Skin of body (tissue), 2 donors: ENCODE data around the gene C16orf96. TPM values are rescaled to one million over a fixed set of nuclear protein-coding genes. Genes with fewer than 3 reads are reported as not detected.

ENCODE experiments used
- DNase-seq: peaks from one replicate; lab custom pipeline; 2025; lab: John Stamatoyannopoulos, UW
- total RNA-seq: library from RNA; depleted of rRNA; stranded (reverse); fragments of >200 nt; gene quantifications from one replicate; pipeline ENCODE4 v1.2.3, GENCODE V29; 2014

Gene C16orf96
- total RNA-seq, 1 donor from 2014 or later: 0.30 TPM

DNA sequence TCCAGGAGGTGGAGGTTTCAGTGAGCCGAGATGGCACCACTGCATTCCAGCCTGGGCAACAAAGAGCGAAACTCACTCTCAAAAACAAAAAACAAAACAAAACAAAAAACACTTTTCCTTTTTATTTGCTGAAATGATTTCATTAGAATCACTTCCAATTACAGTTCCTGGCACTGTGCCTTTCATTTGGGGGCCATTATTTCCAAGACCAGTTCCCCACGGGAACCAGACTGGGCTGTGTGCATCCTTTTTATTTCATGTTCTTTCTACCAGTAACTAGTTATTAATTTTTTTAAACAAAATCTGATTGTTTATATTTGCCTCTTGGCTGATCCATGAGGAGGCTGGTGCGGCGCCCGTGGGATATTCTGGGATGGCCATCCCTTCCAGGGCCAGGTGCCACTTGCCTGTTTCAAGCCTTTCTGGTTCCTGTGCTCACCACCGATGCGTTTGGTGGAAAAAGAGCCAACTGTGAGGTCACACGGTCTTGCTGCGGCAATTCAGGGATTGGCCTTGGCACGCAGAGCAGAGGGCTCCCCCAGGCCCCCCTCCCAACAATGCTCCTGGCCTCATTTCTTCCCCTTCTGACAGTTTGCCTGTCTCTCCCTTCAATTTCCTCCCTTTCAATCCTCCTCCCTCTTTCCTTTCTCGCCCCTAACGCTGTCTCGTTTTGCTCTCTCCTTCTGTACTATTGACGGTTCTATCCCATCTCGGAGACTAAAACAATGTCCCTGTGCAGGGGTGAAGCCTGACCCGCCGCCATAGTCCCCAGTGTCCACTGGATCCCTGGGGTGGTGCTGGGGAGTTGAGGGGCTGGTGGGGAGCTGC is 45.1 kb downstream of the C16orf96 start:
- peak; percentile 40 for DNase-seq

DNA sequence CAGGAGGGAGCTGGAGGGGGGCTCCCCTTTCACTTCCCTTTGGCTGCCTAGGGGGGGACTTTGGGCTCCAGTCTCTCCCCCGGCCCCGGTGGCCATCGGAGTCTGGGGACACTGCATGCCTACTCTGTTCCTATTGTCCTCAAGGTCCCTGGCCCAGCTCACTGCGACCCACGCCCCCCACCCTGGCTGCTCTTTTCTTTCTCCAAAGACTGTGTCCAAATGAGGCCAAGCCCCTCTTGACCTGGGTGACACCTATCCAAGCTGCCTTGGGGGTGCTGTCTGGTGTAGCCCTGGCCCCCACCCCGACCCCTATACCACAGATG is 45.7 kb downstream of the C16orf96 start:
- DNase-seq: no peak

DNA sequence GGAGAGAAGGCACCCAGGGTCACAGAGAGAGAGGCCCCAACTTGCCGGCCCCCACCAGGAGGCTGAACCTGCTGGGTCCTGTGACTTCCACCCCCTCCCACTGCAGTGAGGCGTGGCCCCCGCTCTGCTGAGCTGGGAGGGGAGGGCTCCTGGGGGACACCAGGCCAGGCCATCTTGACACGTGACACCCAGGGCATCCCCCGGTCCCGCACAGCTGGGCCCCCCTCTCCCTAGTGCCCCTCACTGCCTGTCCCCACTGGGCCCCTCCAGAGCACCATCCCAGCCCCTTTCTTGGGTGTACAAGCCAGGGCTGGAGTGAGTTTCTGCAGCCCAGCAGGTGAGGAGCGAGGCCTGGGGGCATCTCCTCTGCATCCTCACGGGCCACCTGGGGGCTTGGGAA is 46.2 kb downstream of the C16orf96 start:
- no peak for DNase-seq

DNA sequence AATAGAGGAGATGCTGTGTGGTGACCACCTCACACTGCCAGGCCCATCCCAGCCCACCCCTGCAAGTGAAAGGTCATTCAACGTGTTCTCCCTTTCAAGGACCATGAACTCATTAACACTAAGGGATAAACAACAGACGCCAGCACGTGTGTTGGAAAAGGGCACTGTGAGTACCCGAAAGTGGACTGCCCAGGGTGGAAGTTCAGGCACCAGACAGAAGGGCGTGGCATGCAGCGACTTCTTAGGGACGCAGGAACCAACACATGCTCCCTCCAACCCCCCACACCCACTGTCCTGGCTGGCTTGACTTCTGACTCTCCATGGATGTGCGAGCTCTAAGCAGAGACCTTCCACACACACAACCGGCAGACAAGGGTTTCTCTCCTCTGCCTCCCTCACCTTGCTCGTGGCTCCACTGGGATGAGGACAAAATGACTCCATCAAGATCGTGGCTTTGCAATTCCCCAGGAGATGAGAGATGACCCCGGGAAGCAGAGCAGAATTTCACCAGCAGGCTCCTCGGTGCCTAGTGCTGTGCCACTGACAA is 47.6 kb downstream of the C16orf96 start:
- no peak for DNase-seq

DNA sequence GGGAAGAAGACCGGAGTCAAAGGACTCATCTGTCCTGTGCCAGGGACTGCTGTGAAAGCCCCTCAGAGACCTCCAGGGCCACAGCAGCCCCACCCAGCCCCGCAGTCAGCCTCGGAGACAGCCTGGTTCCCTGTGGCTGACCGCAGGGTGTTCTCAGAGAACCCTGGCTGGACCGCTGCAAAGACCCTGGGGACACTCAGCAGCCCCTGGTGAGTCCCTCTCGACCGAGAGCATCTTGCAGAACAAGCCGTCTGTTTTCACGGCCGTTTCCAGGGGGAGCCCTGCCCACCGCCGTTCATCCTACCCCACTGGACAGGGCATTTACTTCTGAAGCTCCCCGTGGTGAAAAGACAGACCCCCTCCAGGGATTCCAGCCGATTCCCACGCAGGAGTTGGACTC is 48.3 kb downstream of the C16orf96 start:
- DNase-seq: no peak

DNA sequence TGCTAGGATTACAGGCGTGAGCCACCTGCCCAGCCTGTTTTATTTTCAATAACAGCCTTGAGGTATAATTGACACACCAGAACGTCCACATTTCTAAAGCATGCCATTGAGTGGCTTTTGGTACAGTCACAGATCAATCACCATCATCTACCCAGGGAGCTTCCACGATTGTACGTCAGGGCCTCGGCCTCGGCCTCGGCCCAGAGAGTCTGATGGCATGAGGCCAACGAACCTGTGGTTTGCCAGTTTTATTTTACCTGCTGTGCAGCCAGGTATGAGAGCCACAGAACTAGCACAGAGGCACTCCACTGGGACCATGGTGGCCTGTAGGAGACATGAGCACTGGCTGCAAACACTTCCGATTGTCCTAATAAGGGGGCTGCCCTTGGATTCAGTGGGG is 50.2 kb downstream of the C16orf96 start:
- DNase-seq: no peak

DNA sequence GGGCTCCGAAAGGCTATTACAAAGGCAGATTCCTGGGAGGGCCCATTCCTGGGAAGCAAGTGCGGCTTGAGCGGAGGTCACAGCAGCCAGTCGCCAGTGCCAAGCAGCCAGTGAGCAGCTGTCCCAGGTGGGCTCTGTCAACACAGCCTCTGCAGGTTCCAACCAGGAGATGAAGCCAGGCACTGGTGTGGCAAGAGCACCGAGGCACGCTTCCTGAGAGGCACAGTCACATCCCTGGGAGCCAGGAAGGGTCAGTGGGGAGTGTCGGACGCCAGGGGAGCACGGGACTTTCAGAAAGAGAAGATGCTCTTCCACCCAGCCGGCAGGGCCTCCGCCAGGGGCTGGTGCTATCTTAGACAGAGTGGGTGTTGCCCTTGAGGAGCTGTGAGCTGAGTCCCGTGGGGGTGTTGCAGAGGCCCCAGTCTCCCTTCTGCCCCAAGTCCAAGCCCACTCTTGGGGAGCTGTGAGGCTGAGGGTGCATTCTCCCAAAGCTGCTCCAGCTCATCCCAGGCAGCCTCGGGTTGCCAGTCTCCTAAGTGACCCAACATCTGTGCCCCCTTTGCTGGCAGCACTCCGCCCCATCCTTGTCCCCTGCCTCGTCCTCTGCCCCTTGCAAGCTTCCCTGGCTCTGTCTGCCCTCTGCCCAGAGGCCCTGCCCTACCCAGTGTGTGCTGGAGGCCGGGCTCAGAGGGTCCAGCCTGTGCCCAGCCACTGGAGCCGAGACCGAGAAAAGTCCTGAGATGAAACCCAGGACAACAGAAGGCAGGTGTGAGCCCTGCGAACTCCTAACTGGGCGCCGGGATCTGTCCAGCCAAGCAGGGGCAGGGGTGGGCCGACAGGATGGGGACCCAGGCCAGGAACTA is 51.9 kb downstream of the C16orf96 start:
- no peak for DNase-seq

DNA sequence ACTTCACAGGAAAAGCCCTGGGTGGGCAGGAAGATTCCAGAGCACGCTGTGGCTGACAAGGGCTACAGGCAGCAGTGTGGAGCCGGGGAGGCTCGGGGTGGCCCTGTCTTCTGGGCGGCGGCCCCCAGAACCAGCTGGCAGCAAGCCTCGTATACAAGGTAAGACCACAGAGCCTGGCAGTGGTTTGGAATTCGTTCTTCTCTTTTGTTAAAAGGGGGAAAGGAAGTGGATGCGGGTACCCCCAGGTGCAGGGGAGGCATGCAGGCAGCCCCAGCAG is 52.5 kb downstream of the C16orf96 start:
- DNase-seq: no peak

DNA sequence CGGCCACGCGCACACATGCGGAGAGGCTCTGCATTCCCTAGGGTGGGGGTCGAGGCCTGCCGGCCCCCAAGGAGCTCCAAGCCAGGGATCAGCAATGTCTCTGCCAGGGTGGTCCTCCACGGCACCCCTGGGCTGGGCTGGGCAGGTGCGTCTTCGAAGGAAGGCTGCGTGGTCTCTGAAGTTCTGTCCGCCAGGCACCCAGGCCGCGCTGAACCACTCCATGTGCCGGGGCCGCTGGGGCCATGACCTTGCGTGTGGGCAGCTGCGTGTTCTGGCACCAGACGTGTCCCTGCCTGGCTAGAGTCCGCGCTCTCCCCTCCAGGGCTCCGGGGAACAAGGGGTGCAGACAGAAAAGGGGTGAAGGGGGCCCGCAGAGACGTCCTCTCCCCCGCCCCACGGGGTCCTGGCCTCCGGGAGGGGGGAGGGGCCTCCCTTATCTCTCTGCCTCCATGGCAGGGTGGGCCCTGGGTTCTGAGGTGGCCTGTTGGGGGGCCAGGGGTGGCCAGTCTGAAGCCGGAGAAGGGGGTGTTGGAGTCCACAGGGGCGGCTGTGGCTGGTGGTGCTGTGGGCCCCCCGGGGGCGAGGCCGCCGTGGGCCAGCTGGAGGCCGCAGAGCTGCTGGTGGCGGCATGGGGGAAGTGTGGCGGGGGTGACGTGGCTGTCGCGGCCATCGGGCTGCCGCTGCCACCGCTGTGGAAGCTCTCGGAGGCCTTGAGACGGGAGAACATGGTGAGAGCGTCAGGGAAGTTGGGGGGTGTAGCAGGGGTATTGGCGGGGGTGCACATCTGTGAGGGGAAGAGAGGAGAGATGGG is 53.3 kb downstream of the C16orf96 start:
- DNase-seq: no peak

DNA sequence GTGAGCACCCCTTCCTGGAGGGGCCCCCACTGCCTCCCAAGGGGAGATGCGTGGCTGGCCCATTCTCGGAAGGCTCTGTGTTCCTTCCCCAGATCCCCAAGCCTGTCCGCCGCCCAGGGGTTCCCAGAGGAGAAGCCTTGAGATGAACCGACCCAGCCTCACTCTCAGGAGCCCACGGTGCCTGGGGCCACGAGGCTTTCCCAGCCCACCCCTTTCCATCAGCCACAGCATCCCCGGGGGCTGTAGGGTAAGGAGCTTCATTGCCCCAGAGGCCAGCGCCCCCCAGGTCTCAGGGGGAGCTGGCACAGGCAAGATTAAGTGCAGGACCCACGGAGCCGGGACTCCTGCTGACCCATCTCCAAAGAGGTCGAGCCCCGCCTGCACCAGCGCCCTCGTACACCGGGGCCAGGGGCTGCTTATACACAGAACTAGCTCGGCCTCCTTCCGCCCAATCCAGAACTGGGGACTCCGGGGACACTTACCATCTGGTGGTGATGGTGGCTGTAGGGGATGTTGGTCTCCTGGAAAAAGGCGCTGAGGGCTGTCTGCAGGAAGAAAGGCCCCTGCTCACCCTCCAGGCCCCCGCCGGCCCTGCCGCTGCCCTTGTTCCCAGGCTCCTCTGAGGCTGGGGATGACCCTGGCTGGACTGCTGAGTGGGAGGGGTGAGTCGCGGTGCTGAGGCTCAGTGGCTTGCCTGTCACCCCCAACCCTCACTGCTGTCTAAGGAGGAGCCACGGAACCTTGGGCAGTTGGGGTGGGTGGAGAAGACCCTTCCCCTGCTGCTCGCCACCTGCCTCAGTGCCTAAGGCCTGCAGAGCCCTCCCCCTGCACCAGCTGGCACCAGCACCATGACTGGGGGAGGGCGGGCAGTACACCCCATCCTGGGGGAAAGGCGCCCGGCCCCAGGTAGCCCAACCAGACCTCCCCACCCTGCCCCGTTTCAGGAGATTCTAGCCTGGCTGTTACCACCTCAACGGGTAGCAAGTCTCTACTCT is 54.2 kb downstream of the C16orf96 start:
- no peak for DNase-seq

DNA sequence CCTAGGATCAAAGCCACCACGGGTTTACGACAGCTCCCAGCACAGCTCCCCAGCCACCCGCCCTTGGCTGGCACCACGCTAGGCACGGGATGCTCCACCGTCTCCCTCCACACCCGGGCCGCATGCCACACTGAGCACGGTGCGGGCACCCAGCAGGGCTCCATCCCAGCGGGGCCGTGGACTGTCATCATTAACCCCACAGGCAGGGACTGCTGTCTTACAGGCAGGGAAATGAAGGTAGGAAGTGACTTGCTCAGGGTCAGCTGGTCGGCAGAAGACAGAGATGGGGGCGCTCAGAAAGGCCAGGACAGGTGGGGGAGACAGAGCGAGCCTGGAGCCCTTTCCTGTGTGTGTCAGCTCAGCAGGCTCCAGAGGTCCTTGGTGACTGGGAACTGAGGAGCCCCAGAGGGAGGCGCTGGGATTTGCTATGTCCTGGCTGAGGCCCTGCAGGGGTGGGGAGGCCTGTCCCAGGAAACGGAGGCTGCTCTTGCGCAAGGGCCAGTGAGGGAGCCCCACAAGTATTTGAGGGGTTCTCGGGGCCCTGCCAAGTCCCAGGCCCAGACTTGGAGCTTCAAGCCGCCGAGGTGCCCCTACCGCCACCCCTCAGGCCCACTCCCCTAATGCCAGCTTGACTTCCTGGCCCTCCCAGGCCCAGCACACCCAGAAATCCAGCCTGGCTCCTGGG is 55.3 kb downstream of the C16orf96 start:
- DNase-seq: no peak

DNA sequence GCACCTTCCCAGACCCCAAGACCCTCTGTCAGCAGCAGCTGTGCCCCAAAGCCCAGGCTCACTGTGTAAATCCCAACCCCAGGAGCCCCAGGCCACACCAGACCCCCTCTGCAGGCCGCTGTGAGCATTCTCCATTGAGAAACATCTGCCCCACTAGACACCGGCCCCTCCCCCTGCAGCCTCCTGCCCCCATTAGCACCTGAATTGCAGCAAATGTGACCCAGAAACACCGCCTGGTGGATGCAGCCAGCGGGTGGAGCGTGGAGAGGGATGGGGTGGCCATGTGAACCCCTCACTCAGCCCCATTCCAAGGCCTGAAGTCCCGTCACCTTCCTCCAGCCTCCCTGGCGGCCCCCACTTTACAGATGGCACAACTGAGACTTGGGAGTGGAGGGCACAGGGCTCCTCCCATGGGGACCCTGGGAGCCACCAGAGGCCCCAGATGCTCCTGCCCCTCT is 56.4 kb downstream of the C16orf96 start:
- no peak for DNase-seq

DNA sequence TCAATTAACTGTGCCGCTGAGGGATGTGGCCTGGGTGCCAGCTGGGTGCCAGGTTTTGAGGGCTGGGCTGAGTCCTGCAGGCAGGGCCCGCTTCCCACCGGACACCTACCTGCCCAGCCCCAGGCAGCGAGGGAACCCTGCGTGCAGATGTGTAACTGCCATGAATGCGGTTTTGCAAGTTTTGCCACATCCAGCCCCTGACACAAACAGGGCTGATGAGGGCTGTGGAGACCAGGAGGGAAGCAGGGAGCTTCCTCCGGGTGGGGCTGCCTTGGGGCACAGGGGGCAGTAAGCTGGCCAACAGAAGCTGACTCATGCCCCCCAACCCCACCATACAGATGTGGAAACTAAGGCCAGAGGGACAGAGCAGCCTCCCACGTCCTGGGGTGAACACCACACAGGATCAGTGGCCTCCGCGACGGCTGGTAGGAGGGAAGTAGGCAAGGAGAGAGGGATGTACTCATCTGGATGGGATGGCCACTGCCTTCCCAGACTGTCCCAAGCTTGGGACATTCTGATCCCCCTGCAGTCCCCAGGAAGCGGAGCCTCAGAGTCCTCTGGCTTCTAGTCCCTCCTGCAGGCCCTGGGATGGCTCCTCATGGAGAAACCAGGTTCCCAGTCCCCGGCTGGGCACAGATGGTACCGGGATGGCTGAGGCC is 57.0 kb downstream of the C16orf96 start:
- no peak for DNase-seq

DNA sequence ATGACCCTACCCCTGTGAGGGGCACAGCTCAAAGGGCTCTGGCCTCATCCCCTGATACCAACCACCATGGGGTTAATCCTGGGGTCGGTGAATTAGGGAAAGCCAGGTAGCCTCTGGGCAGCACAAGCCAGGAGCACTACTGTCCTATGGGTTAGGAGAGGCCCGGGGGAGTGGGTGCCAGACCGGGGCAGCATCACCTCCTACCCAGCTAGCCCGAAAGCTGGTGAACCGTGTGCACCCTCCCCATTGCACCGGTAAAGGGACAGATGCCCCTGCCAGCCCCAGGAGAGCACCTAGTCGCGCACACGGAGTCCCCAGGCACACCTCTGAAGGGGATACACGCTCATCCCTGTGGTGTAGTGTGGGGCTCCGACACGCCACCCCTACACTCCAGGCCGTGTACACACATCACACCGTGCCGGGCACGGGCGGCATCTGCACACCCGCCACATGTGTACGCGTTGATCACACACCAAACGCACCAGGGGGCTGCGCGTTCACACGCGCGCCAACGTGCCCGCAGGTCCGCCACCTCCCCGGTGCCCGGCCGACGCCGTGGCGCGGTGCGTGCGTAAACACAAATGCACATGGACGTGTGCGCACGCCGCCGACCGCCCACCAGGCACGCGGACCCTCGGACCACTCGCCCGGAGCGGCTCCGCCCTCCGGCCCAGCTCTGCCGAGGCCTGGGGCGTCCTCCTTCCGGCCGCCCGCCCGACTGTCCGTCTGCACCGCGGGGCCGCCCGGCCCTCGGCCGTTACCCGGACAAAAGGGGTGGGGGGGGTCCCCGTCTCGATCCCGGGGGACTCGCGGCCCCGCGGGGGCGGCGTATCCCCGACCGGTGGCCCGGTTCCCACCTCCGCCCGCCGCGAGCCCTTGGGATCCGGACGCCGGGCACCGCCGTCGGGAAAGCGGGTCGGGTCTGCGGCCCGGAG is 57.8 kb downstream of the C16orf96 start:
- no peak for DNase-seq

DNA sequence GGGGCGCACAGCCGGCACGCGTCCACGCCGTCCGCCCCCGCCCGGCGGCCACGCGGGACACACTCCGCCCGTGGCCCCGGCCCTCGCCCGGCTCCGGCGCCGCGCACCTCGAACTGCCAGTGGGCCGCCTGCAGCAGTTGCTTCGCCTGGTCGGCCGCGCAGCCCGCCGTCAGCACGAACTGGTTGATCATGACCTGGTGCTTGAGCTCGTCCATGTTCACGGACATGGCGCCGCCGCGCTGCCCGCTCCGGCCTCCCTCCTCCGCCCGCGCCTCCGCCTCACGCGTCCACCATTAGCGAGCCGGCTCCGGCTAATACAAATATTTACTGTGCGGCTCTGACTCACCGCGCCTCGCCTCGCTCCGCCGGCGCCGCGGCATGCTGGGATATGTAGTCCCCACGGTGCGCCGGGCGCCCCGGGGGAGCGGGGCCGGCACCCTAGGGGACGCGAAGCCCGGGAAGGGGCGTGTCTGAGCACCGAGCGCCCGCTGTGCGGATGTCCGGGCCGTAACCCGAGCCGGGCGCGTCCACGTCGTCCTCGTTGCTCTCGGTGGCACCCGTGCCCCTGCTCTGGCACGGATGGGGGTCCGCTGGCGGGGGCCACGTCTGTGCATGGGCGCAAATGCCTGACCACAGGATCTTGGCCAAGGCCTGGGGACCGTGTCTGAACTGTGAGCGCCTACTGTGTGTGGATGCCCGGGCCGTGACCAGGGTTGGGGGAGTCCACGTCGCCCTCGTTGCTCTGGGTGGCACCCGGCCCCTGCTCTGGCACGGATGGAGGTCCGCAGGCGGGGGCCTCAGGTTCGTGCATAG is 58.6 kb downstream of the C16orf96 start, which contains the start of gene UBALD1:
UBALD1 (minus strand) TSS at position 318 of the 813 bp plus-strand sequence; CDS start at position 227, 91 bp downstream.
- peak; percentile 61 for DNase-seq

DNA sequence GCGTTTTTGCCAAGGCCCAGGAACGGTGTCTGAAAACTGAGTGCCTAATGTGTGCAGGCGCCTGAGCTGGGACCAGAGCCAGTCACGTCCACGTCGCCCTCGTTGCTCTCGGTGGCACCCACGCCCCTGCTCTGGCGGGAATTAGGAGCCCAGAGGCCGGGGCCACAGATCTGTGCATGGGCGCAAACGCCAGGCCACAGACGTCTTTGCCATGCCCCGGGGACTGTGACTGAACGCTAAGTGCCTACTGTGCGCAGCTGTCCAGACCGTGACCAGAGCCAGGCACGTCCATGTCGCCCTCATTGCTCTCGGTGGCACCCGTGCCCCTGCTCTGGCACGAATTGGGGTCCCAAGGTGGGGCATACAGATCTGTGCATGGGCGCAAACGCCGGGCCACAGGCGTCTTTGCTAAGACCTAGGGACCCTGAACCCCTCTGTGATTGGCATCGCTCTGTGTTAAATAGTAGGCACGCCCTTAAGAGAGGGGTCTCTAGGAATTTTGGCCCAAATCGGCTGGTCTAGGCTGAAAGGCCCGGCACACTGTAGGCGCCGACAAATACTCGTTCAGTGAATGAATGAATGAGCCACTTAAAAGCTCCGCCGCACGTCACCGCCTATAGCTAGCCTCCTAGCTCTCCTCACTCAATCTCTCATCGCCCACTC is 59.4 kb downstream of the C16orf96 start:
- no peak for DNase-seq
